Measurements from ENCODE around the gene ULK1.
"Not testable (repeated sequence)": the region's sequence is repeated elsewhere in the genome, so short reads cannot be mapped to it uniquely, and the experiment has no call there.

ULK1 gene

GRCh38 chr12:131867891-131868675, 26.3 kb upstream of the ULK1 start:
- H3K9ac ChIP-seq (ENCODE audit: low read depth, low read length) = no peak overlapping the region
- H3K4me1 ChIP-seq (ENCODE audit: insufficient read depth, low read length) = 0 out of 2 replicates have a peak, but pooled peaks cover 4% of the 10 kb centered on the region
- H3K36me3 ChIP-seq (ENCODE audit: insufficient read depth, low read length) = no peaks in the 10 kb centered on the region
- H3K9me3 ChIP-seq (ENCODE audit: control insufficient read depth, insufficient read depth, low read length) = no peaks in the 10 kb centered on the region

GRCh38 chr12:131869871-131870418, 24.5 kb upstream of the ULK1 start:
- Histone ChIP-seq H3K36me3 (ENCODE audit: insufficient read depth, low read length) (no peaks in the 10 kb centered on the region), H3K4me1 (ENCODE audit: insufficient read depth, low read length) (0 out of 2 replicates have a peak, but pooled peaks cover 4% of the 10 kb centered on the region), H3K9ac (ENCODE audit: low read depth, low read length) (no peak overlapping the region), H3K9me3 (ENCODE audit: control insufficient read depth, insufficient read depth, low read length) (peaks cover 2% of the 10 kb centered on the region; the same call in 1 of the 2 replicates)

GRCh38 chr12:131871677-131872076, 22.7 kb upstream of the ULK1 start:
- no peak overlapping the region for H3K9ac ChIP-seq (ENCODE audit: low read depth, low read length)
- H3K36me3 ChIP-seq (ENCODE audit: insufficient read depth, low read length) = no peaks in the 10 kb centered on the region
- H3K9me3 ChIP-seq (ENCODE audit: control insufficient read depth, insufficient read depth, low read length) = peaks cover 2% of the 10 kb centered on the region; the same call in 1 of the 2 replicates
- 0 out of 2 replicates have a peak, but pooled peaks cover 4% of the 10 kb centered on the region for H3K4me1 ChIP-seq (ENCODE audit: insufficient read depth, low read length)

- no peaks in the 10 kb centered on the region for H3K36me3 ChIP-seq (ENCODE audit: insufficient read depth, low read length)
- no peak overlapping the region for H3K9ac ChIP-seq (ENCODE audit: low read depth, low read length)
- peaks cover 2% of the 10 kb centered on the region; the same call in 1 of the 2 replicates for H3K9me3 ChIP-seq (ENCODE audit: control insufficient read depth, insufficient read depth, low read length)
- H3K4me1 ChIP-seq (ENCODE audit: insufficient read depth, low read length) = 0 out of 2 replicates have a peak, but pooled peaks cover 4% of the 10 kb centered on the region
Measured at GRCh38 chr12:131872154-131873051, 22.0 kb upstream of the ULK1 start.

- Histone ChIP-seq H3K4me1 (ENCODE audit: insufficient read depth, low read length) (0 out of 2 replicates have a peak, but pooled peaks cover 6% of the 10 kb centered on the region), H3K9ac (ENCODE audit: low read depth, low read length) (no peak overlapping the region), H3K36me3 (ENCODE audit: insufficient read depth, low read length) (no peaks in the 10 kb centered on the region), H3K9me3 (ENCODE audit: control insufficient read depth, insufficient read depth, low read length) (peaks cover 2% of the 10 kb centered on the region; the same call in 1 of the 2 replicates)
Measured at GRCh38 chr12:131873293-131873692, 21.1 kb upstream of the ULK1 start.

DNA sequence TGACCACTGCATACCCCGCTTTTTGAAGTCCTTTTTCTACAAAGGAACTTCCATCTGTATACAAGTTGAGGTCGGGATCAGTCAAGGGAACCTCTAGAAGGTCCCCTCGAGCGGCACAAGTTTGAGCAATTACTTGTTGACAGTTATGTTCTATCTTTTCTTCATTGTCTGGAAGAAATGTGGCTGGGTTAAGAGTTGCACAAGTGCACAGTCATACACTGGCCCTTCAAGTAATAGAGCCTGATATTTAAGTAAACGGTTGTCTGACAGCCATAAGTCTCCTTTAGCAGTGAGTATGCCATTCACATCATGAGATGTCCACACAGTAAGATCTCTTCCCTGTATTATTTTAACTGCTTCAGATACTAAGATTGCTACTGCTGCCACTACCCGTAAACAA, 19.4 kb upstream of the ULK1 start:
- H3K9ac ChIP-seq (ENCODE audit: low read depth, low read length); H3K9me3 ChIP-seq (ENCODE audit: control insufficient read depth, insufficient read depth, low read length); H3K36me3 ChIP-seq (ENCODE audit: insufficient read depth, low read length): not testable (repeated sequence)
- peaks cover 18% of the 10 kb centered on the region; the same call in 1 of the 2 replicates for H3K4me1 ChIP-seq (ENCODE audit: insufficient read depth, low read length)

- H3K9ac ChIP-seq (ENCODE audit: low read depth, low read length); H3K9me3 ChIP-seq (ENCODE audit: control insufficient read depth, insufficient read depth, low read length); H3K36me3 ChIP-seq (ENCODE audit: insufficient read depth, low read length): not testable (repeated sequence)
- peaks cover 23% of the 10 kb centered on the region; the same call in 1 of the 2 replicates for H3K4me1 ChIP-seq (ENCODE audit: insufficient read depth, low read length)
Measured at GRCh38 chr12:131877216-131877615, 17.2 kb upstream of the ULK1 start.

- not testable (repeated sequence) for H3K9me3 ChIP-seq (ENCODE audit: control insufficient read depth, insufficient read depth, low read length)
Measured at GRCh38 chr12:131878436-131878835, 16.0 kb upstream of the ULK1 start.

DNA sequence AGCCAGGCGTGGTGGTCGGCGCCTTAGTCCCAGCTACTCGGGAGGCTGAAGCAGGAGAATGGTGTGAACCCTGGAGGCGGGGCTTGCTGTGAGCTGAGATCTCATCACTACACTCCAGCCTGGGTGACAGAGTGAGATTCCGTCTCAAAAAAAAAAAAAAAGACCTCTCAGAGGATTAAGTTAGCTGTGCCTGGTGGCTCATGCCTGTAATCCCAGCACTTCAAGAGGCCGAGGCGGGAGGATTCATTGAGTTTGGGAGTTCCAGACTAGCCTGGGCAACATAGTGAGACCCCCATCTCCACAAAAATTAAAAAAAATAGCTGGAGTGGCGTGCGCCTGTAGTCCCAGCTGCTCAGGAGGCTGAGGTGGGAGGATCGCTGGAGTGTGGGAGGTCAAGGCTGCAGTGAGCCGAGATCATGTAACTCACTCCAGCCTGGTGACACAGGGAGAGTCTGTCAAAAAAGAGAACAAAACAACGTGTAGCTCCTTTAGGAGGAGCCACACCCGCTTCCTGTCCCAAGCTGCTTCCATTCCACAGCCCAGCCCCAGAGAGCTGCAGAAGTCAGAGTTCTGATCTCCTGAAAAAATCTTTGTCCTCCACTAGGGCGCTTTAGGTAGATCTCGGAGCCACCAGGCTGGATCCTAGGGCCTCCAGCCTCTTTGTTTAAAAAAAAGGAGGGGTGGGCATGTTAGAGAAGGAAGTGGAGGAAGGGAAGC, 11.5 kb upstream of the ULK1 start:
- peaks cover 6% of the 10 kb centered on the region; the same call in 1 of the 2 replicates for H3K9me3 ChIP-seq (ENCODE audit: control insufficient read depth, insufficient read depth, low read length)
- H3K36me3 ChIP-seq (ENCODE audit: insufficient read depth, low read length) = no peaks in the 10 kb centered on the region
- peaks cover 34% of the 10 kb centered on the region for H3K4me1 ChIP-seq (ENCODE audit: insufficient read depth, low read length)
- no peak overlapping the region for H3K9ac ChIP-seq (ENCODE audit: low read depth, low read length)

More at GRCh38 chr12:131878436-131878835, 16.0 kb upstream of the ULK1 start:
- peaks cover 31% of the 10 kb centered on the region; the same call in 1 of the 2 replicates for H3K4me1 ChIP-seq (ENCODE audit: insufficient read depth, low read length)
- not testable (repeated sequence) for H3K36me3 ChIP-seq (ENCODE audit: insufficient read depth, low read length); H3K9ac ChIP-seq (ENCODE audit: low read depth, low read length)

GRCh38 chr12:131883521-131883900, 10.9 kb upstream of the ULK1 start:
- peaks cover 6% of the 10 kb centered on the region; the same call in 1 of the 2 replicates for H3K9me3 ChIP-seq (ENCODE audit: control insufficient read depth, insufficient read depth, low read length)
- H3K9ac ChIP-seq (ENCODE audit: low read depth, low read length) = no peak overlapping the region
- no peaks in the 10 kb centered on the region for H3K36me3 ChIP-seq (ENCODE audit: insufficient read depth, low read length)
- H3K4me1 ChIP-seq (ENCODE audit: insufficient read depth, low read length) = peaks cover 30% of the 10 kb centered on the region

- not testable (repeated sequence) for H3K9me3 ChIP-seq (ENCODE audit: control insufficient read depth, insufficient read depth, low read length); H3K36me3 ChIP-seq (ENCODE audit: insufficient read depth, low read length); H3K9ac ChIP-seq (ENCODE audit: low read depth, low read length)
- peaks cover 21% of the 10 kb centered on the region for H3K4me1 ChIP-seq (ENCODE audit: insufficient read depth, low read length)
Measured at GRCh38 chr12:131885076-131885475, 9.3 kb upstream of the ULK1 start.

GRCh38 chr12:131885543-131886057, 8.8 kb upstream of the ULK1 start:
- Histone ChIP-seq H3K36me3 (ENCODE audit: insufficient read depth, low read length) (no peaks in the 10 kb centered on the region), H3K4me1 (ENCODE audit: insufficient read depth, low read length) (peaks cover 16% of the 10 kb centered on the region), H3K9me3 (ENCODE audit: control insufficient read depth, insufficient read depth, low read length) (peaks cover 6% of the 10 kb centered on the region; the same call in 1 of the 2 replicates), H3K9ac (ENCODE audit: low read depth, low read length) (no peak overlapping the region)

DNA sequence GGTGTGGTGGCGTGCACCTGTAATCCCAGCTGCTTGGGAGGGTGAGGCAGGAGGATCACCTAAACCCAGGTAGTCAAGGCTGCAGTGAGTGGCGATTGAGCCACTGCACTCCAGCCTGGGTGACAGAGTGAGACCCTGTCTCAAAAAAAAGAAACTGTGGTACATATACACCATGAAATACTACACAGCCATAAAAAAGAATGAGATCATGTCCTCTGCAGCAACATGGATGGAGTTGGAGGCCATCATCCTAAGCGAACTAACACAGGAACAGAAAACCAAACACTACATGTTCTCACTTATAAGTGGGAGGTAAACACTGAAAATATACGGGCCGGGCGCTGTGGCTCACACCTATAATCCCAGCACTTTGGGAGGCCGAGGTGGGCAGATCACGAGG, 2.7 kb upstream of the ULK1 start:
- H3K4me1 ChIP-seq (ENCODE audit: insufficient read depth, low read length) = peaks cover 14% of the 10 kb centered on the region
- not testable (repeated sequence) for H3K36me3 ChIP-seq (ENCODE audit: insufficient read depth, low read length); H3K9me3 ChIP-seq (ENCODE audit: control insufficient read depth, insufficient read depth, low read length); H3K9ac ChIP-seq (ENCODE audit: low read depth, low read length)
